Activated naive CD4-positive, alpha-beta T cell treated with Interleukin-2 at 50 U/mL for 16 hours (primary cell): Measurements from ENCODE around the gene MPHOSPH10.
"Not testable (repeated sequence)": the region's sequence is repeated elsewhere in the genome, so short reads cannot be mapped to it uniquely, and the experiment has no call there.

Experiments used
- DNase-seq: peaks from one replicate; pipeline ENCODE4 v3.0.0-alpha.2; 2020

Gene MPHOSPH10

GRCh38 chr2:71125506-71126294, 4.7 kb upstream of the MPHOSPH10 start:
- no peak for DNase-seq

- no peak for DNase-seq
These were observed 3.5 kb upstream of the MPHOSPH10 start for GRCh38 chr2:71126957-71127356.

DNA sequence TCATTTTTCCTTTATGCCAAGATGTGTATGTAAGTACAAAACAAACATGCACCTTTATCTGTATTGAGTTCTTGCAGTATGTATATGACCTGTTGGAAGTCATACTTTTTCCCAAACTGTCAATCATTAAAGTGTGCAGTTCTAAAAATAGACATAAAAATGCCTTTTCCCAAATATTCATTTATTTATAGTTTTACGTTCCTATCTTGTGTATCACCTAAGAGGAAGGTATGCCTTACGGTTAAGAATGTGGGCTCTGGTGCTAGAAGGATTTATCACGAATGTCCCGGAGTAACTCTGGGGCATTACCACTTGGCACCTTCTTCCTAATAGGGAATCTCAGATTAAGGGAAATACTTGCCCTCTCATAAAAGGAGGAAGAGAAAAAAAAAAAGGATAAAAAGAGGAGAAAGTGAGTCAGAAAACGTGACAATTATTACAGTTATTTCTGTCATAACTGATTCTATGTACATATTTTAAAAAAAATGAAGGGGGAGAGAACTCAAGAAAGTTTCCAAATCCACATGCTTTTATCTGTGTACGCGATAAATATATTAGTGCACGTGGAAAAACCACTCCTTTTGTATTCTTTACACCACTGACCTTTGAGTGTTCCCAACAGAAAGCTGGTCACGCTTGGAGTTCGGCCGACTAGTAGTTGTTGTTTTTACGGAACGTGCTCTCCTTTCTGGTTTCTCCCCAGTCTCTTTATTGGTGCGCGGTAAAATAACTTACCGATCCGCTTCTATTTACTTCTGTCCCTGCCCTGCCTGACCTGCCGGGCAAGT, 1.1 kb upstream of the MPHOSPH10 start:
- no peak for DNase-seq

GRCh38 chr2:71129902-71130151, 607 bp upstream of the MPHOSPH10 start:
- no peak for DNase-seq

GRCh38 chr2:71130905-71131244, 441 bp downstream of the MPHOSPH10 start:
- DNase-seq, result no peak

DNA sequence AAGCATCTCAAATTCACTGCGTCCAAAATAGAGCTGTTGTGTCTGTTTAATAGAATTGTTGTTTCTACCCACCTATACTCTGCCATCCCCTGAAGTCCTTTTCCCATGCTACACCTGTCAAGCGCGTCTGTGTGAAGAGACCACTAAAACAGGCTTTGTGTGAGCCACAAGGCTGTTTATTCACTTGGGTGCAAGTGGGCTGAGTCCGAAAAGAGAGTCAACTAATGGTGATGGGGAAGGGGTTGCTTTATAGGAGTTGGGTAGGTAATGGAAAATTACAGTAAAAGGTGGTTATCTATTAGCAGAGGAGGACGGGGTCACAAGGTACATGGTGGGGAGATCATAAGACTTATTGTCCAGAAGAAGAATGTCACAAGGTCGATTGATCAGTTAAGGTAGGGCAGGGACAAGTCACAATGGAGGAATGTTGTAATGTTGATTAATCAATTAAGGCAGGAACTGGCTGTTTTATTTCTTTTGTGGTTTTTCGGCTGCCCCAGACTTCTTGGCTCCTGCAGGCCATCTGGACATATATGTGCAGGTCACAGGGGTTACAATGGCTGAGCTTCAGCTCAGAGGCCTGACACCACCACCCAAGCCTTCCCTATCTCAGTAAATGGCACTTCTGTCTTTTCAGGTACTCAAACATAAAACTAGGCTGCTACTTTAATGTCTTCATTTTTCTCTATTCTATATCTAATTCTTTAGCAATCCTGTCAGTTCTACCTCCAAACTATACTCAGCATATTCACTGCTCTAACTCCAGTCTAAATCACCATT, 1.1 kb downstream of the MPHOSPH10 start:
- DNase-seq, result not testable (repeated sequence)

DNA sequence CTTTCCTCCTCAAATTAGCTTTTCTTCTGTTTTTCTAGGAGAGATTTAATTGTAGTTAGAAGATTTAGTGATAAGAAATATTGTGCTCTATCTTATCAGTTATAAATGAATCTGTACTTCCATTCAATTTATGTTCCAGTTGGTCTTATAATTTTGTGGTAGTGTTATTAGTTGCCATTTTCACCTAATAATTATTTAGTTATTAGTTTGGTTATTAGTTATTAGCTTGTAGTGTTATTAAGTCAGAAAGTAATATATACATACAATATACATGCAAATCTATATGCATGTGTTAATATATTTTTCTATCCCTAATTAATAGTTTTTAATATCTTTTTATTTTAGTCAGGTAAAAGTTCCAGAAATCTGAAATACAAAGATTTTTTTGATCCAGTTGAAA, 3.2 kb downstream of the MPHOSPH10 start:
- no peak for DNase-seq

GRCh38 chr2:71136174-71136573, 5.7 kb downstream of the MPHOSPH10 start:
- DNase-seq, result no peak

GRCh38 chr2:71143782-71144181, 13.3 kb downstream of the MPHOSPH10 start:
- no peak for DNase-seq

GRCh38 chr2:71148506-71149063, 18.2 kb downstream of the MPHOSPH10 start:
- no peak for DNase-seq

DNA sequence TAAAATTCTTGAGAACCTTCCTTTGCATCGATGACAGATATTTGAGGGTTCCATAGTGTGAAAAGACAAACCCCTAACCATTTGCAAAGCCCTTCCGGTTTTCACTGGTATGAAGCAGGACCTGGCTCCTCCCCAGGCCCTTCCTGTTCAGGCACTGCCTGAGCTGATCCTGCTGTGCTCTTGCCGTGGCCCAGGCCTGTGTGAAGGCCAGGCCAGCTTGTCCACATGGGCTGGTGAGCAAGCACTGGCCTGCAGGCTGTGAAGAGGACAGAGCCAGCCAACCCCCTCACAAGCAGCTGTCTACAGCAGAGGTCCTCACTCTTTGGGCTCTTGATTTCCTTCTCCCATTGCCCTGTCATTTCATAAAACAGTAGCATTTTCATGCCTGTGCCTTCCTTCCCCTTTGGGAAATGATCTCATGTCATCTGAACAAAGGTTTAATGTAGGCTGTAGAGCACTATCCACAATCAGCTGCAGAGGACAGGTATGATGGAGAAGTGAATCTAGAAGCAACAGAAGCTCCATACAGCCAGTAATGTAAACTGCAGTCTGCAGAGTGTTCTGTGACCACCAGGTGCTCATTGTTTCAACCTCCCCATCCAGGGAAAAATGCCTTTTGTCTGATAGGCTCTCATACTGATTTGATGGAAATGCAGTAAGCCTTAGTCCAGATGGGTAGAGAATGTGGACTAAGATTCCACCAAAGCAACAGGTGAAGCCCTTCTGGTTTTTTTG, 19.8 kb downstream of the MPHOSPH10 start:
- no peak for DNase-seq

GRCh38 chr2:71151620-71152019, 21.2 kb downstream of the MPHOSPH10 start:
- DNase-seq, result no peak

- DNase-seq, result no peak
These were observed 23.3 kb downstream of the MPHOSPH10 start for GRCh38 chr2:71153585-71154224.

DNA sequence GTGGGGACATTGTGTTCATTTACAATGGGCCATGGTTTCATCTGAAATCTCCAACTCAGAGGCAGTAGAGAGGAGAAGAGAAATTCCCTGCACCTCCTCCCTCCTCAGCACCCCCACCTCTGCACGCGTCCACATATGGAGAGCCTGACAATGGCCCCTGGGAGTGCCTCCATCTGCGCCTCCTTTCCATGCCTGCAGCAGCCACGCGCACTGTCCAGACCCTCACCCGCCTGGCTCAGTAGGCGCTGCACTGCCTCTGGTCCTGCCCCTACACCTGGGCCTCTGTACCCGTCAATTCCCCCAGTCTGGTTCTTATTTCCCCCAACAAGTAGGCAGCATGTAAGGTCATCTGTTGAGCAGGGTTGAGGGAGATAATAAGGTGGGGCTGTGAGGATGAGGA, 23.8 kb downstream of the MPHOSPH10 start:
- DNase-seq, result no peak

DNA sequence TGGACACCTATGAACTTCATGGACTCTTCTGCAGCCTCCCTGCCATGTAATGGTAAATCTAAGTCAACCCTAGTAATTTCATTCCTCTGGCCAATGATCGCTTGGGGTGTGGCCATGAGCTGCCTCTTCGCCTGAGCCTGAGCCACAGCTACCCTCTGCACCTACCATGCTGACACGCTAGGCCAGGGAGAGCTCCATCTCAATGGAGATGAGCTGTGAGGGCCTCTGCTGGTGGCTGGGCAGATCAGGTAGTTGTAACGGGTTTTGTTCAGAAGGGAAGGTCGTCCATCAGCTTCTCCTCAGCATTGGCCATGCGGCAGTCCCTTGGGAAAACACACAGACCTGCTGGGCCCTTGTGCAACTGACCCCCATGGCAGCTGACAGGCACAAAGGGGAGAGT, 24.4 kb downstream of the MPHOSPH10 start:
- peak; percentile 7 for DNase-seq

DNA sequence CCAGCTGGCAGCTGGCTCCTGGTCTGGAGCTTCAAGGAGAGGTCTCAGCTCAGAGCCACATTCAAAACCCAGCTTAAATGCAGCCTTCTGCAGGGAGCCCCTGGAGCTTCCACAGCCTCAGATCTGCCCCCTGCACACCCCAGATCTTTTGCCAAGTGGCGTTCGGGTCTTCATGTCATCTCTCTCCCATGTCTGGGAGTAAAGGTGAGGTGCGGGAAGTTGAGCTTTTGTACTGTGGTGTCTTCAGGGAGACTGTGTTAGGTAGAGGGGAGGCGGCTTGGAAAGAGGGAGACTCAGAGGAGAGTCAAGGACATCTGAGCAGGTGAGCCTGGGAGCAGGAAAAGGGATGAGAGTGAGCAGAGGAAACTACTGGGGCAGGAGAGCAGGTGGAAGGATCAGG, 25.4 kb downstream of the MPHOSPH10 start:
- DNase-seq, result no peak

- DNase-seq, result no peak
These were observed 26.1 kb downstream of the MPHOSPH10 start for GRCh38 chr2:71156573-71156972.

DNA sequence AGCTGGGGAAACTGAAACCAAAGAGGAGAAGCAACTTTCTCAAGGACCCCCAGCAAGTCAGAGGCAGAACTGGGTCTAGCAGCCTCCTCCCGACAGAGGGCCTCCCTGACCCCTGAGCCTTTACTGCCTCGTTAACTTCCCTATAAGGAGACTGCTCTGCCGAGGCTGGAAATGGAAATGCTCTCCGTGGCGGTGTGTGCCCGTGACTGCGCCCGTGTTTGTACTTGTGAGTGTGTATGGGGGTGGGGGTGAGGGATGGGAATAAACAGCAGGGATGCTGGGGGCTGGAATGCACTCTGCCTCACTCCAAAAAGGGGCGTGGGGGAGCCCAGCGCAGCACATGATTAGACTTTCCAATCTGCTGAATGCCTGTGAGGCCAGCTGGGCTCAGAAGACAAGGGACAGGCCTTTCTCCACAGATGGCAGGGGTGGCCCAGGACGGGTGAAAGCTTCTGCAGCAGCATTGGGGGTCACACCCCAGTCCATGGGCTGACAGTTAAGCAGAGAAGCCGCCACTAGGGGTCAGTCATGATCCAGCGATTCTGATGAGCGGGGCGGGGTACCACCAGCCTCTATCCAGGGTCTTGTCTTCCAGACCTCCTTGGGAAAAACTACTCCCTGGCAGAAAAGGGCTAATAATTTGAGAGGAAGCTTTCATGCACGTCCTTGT, 26.8 kb downstream of the MPHOSPH10 start:
- peak; percentile 56 for DNase-seq

- no peak for DNase-seq
These were observed 36.4 kb downstream of the MPHOSPH10 start for GRCh38 chr2:71166812-71167211.

DNA sequence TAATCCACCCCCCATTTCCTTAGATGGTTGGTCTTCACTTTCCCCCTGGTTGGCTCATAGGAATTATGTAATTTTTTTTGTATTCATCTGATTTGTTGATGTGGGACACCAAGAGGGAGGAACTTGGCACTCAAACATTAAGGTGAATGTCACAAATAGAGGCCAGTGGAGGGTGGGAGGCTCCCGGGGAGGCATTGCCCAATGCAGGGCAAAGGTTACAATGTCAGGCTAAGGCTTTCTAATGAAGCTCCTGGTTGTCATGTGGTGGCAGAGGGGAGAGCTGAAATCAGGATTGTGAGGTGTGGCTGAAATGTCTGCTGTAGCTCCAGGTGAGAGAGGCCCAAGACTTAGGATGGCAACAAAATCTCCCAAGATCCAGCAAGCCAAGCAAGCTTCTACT, 42.7 kb downstream of the MPHOSPH10 start:
- DNase-seq, result no peak

DNA sequence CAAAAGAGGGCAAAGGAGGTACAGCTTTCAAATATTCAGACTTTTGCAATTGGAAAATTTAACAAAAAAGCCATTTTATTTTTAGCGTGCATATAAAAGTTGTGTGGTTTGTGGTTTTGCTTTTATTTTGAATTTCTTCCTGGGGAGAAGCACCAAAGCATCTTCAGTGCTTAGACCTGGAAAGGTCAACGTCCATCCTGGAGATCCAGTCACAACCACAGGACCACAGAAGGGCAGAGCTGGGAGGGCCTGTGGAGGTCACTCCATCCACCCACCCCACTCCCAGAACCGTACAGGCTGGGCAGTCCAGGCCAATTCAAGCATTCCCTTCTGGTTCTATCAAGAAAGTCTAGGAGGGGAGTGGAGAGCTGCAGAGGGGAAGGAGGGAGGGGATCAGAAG, 43.8 kb downstream of the MPHOSPH10 start:
- DNase-seq, result no peak

GRCh38 chr2:71178836-71179235, 48.4 kb downstream of the MPHOSPH10 start:
- DNase-seq, result not testable (repeated sequence)
